ENCODE results near the gene CCDC102B.

The CCDC102B gene

DNA sequence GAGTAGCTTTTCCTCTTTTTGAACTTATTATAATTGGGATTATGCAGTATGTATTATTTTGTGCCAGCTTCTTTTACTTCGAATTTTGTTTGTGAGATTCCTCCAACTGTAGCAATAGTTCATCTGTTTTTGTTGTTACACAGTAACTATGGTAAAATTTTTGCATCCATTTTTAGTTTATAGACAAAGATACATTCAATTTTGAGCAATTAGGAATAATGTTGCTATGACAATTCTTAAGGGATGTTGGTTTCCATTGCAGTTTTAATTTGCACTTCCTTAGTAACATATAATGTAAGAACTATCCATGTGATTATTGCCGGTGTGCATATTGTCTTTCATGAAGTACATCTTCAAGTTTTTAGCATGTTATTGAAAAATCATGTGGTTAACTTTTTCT, 20.7 kb downstream of the CCDC102B start:
- in situ Hi-C loops (cut with HindIII; ENCODE audit: low sequenced_read_pairs): no loop called here
- TF ChIP-seq, protein P1, sequence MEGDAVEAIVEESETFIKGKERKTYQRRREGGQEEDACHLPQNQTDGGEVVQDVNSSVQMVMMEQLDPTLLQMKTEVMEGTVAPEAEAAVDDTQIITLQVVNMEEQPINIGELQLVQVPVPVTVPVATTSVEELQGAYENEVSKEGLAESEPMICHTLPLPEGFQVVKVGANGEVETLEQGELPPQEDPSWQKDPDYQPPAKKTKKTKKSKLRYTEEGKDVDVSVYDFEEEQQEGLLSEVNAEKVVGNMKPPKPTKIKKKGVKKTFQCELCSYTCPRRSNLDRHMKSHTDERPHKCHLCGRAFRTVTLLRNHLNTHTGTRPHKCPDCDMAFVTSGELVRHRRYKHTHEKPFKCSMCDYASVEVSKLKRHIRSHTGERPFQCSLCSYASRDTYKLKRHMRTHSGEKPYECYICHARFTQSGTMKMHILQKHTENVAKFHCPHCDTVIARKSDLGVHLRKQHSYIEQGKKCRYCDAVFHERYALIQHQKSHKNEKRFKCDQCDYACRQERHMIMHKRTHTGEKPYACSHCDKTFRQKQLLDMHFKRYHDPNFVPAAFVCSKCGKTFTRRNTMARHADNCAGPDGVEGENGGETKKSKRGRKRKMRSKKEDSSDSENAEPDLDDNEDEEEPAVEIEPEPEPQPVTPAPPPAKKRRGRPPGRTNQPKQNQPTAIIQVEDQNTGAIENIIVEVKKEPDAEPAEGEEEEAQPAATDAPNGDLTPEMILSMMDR (IDR thresholded peaks at IDR 0.05; ENCODE audit: low read depth, low read length): no peak
- H3K4me3 ChIP-seq (ENCODE audit: low read depth, low read length): no peak overlapping the region
- no peak for DNase-seq (ENCODE audit: low read depth, low spot score)

DNA sequence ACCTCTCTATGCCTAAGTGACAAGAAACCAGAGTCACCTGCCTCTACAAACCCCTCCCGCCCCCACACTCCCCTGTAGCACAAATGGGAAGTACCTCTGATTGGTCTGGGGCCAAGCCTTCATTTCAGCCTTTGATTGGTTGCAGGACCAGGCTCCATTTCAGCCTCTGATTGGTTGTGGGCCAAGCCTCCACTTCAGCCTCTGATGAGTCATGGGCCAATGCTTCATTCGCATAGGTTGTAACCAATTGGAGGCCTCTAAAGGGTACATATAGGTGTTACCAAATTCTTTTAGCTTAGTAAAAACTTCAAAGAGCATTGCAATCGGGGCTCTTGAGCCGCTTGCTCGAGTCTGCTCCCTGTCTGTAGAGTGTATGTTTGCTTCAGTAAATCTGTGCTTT, 25.0 kb downstream of the CCDC102B start:
- no peak overlapping the region for H3K4me3 ChIP-seq (ENCODE audit: low read depth, low read length)
- TF ChIP-seq, protein P1 (IDR thresholded peaks at IDR 0.05; ENCODE audit: low read depth, low read length): no peak
- in situ Hi-C loops (cut with HindIII; ENCODE audit: low sequenced_read_pairs): no loop called here
- DNase-seq (ENCODE audit: low read depth, low spot score): no peak

DNA sequence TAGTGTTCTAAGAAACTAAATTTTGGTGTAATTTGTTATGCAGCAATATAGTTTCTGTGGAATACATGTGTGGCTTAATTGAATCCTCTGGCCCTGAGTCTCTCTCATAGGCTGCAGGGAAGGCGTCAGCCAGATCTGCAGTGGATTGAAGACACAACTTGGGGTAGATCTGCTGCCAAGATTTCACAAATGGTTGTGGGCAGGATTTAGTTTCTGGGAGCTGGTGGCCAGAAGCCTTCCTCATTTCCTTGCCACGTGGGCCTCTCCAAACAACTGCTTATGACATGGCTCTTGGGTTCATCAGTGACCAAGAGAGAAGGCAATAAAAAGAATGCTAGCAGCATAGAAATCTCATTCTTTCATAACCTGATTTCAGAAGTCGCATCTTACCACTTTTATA, 28.2 kb downstream of the CCDC102B start:
- TF ChIP-seq, protein P1 (IDR thresholded peaks at IDR 0.05; ENCODE audit: low read depth, low read length): no peak
- in situ Hi-C loops (cut with HindIII; ENCODE audit: low sequenced_read_pairs): no loop called here
- H3K4me3 ChIP-seq (ENCODE audit: low read depth, low read length): no peak overlapping the region
- no peak for DNase-seq (ENCODE audit: low read depth, low spot score)

DNA sequence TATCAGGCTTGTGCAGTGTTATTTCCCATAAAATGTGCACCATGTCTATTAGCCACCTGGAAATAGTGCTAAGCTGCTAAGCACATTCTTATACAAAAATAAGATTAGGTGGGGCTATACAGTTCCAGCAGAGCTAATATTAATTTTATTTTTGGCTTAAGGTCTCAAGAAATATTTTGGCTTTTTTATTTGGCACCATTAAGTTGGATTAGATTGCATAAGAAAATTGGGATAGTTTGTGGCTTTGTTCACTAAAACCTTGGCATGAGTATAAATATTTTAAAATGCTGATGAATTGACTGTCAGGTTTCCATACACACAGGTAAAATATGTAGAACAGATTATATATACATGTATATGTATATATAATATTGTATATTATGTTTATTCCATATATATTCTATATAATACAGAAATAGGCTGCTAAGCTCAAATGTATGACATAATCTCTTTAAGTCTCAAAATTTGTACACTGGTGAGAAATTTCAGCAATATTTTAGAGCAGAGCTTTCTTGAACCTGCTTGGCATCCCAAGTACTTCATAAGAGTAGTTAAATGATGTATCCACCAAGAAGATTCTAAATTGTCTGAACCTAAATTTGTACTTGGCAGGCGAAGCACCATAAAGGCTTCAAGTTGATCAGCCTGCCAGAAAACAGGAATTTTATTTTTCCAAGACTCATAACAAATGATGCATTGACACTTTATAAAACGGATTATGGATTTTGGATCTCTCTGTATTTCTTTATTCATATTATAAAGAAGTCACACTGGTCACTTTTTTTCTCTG, 32.6 kb downstream of the CCDC102B start:
- TF ChIP-seq, protein P1 (IDR thresholded peaks at IDR 0.05; ENCODE audit: low read depth, low read length): no peak
- in situ Hi-C loops (cut with HindIII; ENCODE audit: low sequenced_read_pairs): no loop called here
- no peak overlapping the region for H3K4me3 ChIP-seq (ENCODE audit: low read depth, low read length)
- no peak for DNase-seq (ENCODE audit: low read depth, low spot score)

DNA sequence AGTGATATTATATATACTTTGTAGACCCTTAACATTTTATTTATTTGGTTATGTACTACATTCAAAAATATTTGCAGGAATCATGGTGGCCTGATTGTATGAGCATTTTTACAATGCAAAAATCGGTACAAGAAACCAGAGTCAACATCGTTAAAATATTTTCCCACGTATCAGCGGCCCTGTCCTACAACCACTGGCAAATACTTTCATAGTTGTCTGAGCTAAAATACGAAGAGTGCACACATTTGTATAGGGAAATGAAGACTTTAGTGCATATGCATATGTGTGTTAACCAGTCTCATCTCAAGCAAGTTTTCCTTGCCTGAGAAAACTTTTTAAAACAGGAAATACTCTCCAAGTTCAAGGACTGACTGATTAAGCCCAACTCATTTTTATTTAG, 35.9 kb downstream of the CCDC102B start:
- TF ChIP-seq, protein P1 (IDR thresholded peaks at IDR 0.05; ENCODE audit: low read depth, low read length): no peak
- no peak overlapping the region for H3K4me3 ChIP-seq (ENCODE audit: low read depth, low read length)
- in situ Hi-C loops (cut with HindIII; ENCODE audit: low sequenced_read_pairs): no loop called here
- no peak for DNase-seq (ENCODE audit: low read depth, low spot score)

DNA sequence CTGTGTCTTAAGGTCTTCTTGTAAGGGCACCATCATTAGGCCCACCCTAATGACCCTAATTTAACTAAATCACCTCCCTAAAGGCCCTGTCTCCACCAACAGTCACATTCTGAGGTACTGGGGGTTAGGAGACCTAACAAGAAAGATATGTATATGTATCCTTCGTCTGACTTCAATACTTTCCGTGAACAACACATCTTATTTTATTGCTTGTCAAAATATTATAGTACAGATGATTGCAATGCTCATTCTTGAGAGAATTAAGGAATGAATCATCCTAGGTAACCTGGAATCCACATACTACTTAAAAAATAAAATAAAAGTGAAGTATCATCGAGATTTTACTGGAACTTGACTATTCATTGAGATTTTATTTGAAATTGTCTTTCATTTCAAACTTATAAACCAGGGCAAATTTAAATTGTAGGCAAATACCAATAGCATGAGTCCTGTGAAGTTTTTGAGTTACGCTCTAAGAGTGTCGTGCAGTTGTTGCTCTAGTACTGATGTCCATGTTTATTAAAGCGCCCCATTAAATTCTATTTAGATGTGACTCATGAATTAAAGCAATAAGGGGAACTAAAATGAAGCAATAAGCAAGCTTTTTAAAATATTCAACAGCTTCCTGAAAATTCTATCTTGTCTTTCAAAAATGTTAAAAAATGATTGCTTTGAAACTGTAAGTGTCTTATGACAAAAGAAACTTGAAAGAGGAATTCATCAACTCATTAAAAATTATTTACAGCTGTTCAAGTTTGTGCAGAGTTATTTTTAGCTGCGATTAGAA, 40.0 kb downstream of the CCDC102B start:
- no peak overlapping the region for H3K4me3 ChIP-seq (ENCODE audit: low read depth, low read length)
- in situ Hi-C loops (cut with HindIII; ENCODE audit: low sequenced_read_pairs): no loop called here
- TF ChIP-seq, protein P1 (IDR thresholded peaks at IDR 0.05; ENCODE audit: low read depth, low read length): no peak
- DNase-seq (ENCODE audit: low read depth, low spot score): peak; percentile 16

Measured in astrocyte of the spinal cord (primary cell).